WTC11 (cell line): ENCODE measurements around the gene CDH22. TPM values are rescaled to one million over a fixed set of nuclear protein-coding genes. Genes with fewer than 3 reads are reported as not detected.

Experiments
- ATAC-seq: fragments of 200-7000 bp; cut with Tn5 transposase; 2 replicates; pipeline ENCODE4 v1.10.0; 2021; ENCODE audit warnings: mild to moderate bottlenecking, moderate library complexity
- CTCF ChIA-PET: fragments of 300-600 bp; sonication (Branson Sonifier 250); formaldehyde crosslinking; loops from one replicate; lab custom pipeline; 2021; ENCODE audit warnings: antibody characterized with exemption; lab: Charles Lee
- POLR2A ChIA-PET: fragments of 350-600 bp; sonication (Branson Sonifier 250); formaldehyde crosslinking; loops from one replicate; lab custom pipeline; 2021; ENCODE audit warnings: antibody characterized with exemption; lab: Charles Lee
- DNase-seq: peaks from one replicate; pipeline ENCODE4 v3.0.0; 2021; ENCODE audit warnings: low spot score
- H3K27ac Mint-ChIP-seq: 2 replicates; pipeline ENCODE4 v1.8.0; 2021; ENCODE audit warnings: mixed read lengths
- H3K27me3 Mint-ChIP-seq: 2 replicates; pipeline ENCODE4 v1.8.0; 2021; ENCODE audit warnings: low read depth, mild to moderate bottlenecking, moderate library complexity, mixed read lengths
- H3K36me3 Mint-ChIP-seq: 2 replicates; pipeline ENCODE4 v1.8.0; 2021; ENCODE audit warnings: mixed read lengths
- H3K4me1 Mint-ChIP-seq: 2 replicates; pipeline ENCODE4 v1.8.0; 2022; ENCODE audit warnings: mixed read lengths
- H3K4me3 Mint-ChIP-seq: 2 replicates; pipeline ENCODE4 v1.8.0; 2021; ENCODE audit warnings: mild to moderate bottlenecking, moderate library complexity, mixed read lengths
- H3K9me3 Mint-ChIP-seq: 2 replicates; pipeline ENCODE4 v1.8.0; 2021; ENCODE audit warnings: mixed read lengths
- ATF2 ChIP-seq: sonication (generic); formaldehyde crosslinking; IDR thresholded peaks from 2 replicates; pipeline ENCODE4 v1.8.1; 2022; ENCODE audit warnings: low read depth, missing genetic modification reagents, borderline replicate concordance
- CBFB ChIP-seq: sonication (generic); formaldehyde crosslinking; IDR thresholded peaks from 2 replicates; pipeline ENCODE4 v1.8.1; 2022; ENCODE audit warnings: mild to moderate bottlenecking, low read depth, missing genetic modification reagents
- GTF2I ChIP-seq: fragments of 250-450 bp; sonication (Bioruptor Pico); conservative IDR thresholded peaks from 2 replicates; pipeline ENCODE4 v1.4.0; 2021; ENCODE audit warnings: mild to moderate bottlenecking
- IRF2 ChIP-seq: sonication (generic); formaldehyde crosslinking; IDR thresholded peaks from 2 replicates; pipeline ENCODE4 v1.8.0; 2022; ENCODE audit warnings: low read depth, missing genetic modification reagents, borderline replicate concordance
- NR1H2 ChIP-seq: sonication (generic); formaldehyde crosslinking; IDR thresholded peaks from 2 replicates; pipeline ENCODE4 v1.9.0; 2021; ENCODE audit warnings: mild to moderate bottlenecking, moderate library complexity, missing genetic modification reagents
- NR2C2 ChIP-seq: sonication (generic); formaldehyde crosslinking; IDR thresholded peaks from 2 replicates; pipeline ENCODE4 v1.8.0; 2022; ENCODE audit warnings: mild to moderate bottlenecking, missing genetic modification reagents
- NR3C1 ChIP-seq: sonication (generic); formaldehyde crosslinking; conservative IDR thresholded peaks from 2 replicates; pipeline ENCODE4 v1.8.1; 2023; ENCODE audit warnings: low read depth, mild to moderate bottlenecking, missing genetic modification reagents
- PRDM15 ChIP-seq: sonication (generic); formaldehyde crosslinking; IDR thresholded peaks from 2 replicates; pipeline ENCODE4 v1.8.0; 2022; ENCODE audit warnings: missing genetic modification reagents
- PRRX2 ChIP-seq: fragments of 250-450 bp; sonication (Bioruptor Pico); IDR thresholded peaks from 2 replicates; pipeline ENCODE4 v1.8.0; 2021; ENCODE audit warnings: mild to moderate bottlenecking
- TEAD1 ChIP-seq: sonication (generic); formaldehyde crosslinking; IDR thresholded peaks from 2 replicates; pipeline ENCODE4 v1.8.0; 2022; ENCODE audit warnings: mild to moderate bottlenecking, missing genetic modification reagents
- TEAD4 ChIP-seq: sonication (generic); formaldehyde crosslinking; IDR thresholded peaks from 2 replicates; pipeline ENCODE4 v1.8.0; 2022; ENCODE audit warnings: mild to moderate bottlenecking, missing genetic modification reagents
- ZMAT4 ChIP-seq: fragments of 250-450 bp; sonication (Bioruptor Pico); IDR thresholded peaks from 2 replicates; pipeline ENCODE4 v1.9.0; 2021; ENCODE audit warnings: mild to moderate bottlenecking
- ZNF317 ChIP-seq: sonication (generic); formaldehyde crosslinking; IDR thresholded peaks from 2 replicates; pipeline ENCODE4 v1.8.1; 2023; ENCODE audit warnings: low read depth, mild to moderate bottlenecking, moderate library complexity, missing genetic modification reagents, borderline replicate concordance
- ZNF416 ChIP-seq: fragments of 250-450 bp; sonication (Bioruptor Pico); IDR thresholded peaks from 2 replicates; pipeline ENCODE4 v1.9.0; 2021; ENCODE audit warnings: mild to moderate bottlenecking, inconsistent platforms
- total RNA-seq: library from RNA; stranded (reverse); gene quantifications from 3 replicates; pipeline ENCODE4 v1.2.3, GENCODE V29; 2021
- TF ChIP-seq, protein P1 (sequence below): fragments of 250-450 bp; sonication (Bioruptor Pico); IDR thresholded peaks from 2 replicates; pipeline ENCODE4 v1.9.0; 2021; ENCODE audit warnings: mild to moderate bottlenecking, borderline replicate concordance
- TF ChIP-seq, protein P2 (sequence below): fragments of 250-450 bp; sonication (Bioruptor Pico); conservative IDR thresholded peaks from 2 replicates; pipeline ENCODE4 v1.9.0; 2021; ENCODE audit warnings: mild to moderate bottlenecking
- TF ChIP-seq, protein P3 (sequence below): sonication (generic); formaldehyde crosslinking; IDR thresholded peaks from 2 replicates; pipeline ENCODE4 v1.8.1; 2022; ENCODE audit warnings: mild to moderate bottlenecking, moderate library complexity, missing genetic modification reagents
- TF ChIP-seq, protein P4 (sequence below): sonication (generic); formaldehyde crosslinking; IDR thresholded peaks from 2 replicates; pipeline ENCODE4 v1.8.1; 2023; ENCODE audit warnings: mild to moderate bottlenecking, missing genetic modification reagents

The CDH22 gene
- total RNA-seq, 1 experiment from 2014 or later: 0.13 TPM

DNA sequence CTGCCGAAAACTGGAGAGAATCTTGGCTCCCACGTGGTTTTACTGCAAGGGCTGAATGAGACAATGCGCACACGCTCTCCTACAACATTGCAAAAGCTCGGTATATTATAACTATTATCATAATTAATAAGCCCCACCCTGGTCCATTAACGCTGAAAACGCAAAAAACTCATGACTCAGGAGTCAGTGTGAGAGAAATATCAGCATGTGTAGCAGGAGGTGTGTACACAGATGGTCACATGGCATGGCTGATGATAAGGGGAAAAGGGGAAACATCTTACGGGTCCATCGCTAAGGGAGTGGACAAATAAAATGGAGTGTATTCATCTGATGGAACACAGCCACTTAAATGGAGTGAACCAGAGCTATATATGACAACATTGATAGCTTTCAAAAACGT is 29.2 kb downstream of the CDH22 start:
- ATAC-seq: no peak
- H3K27ac Mint-ChIP-seq: no peak overlapping the region
- TF ChIP-seq PRDM15 (CRISPR knock-in tag) (no peak), IRF2 (no peak), ZNF416 (CRISPR knock-in tag) (no peak), TEAD4 (CRISPR knock-in tag) (no peak), GTF2I (CRISPR knock-in tag) (no peak), ATF2 (CRISPR knock-in tag) (no peak), CBFB (no peak), ZMAT4 (CRISPR knock-in tag) (no peak), NR3C1 (CRISPR knock-in tag) (no peak), TEAD1 (CRISPR knock-in tag) (no peak), PRRX2 (no peak), NR2C2 (no peak), NR1H2 (CRISPR knock-in tag) (no peak), ZNF317 (CRISPR knock-in tag) (no peak)
- TF ChIP-seq, protein P1, sequence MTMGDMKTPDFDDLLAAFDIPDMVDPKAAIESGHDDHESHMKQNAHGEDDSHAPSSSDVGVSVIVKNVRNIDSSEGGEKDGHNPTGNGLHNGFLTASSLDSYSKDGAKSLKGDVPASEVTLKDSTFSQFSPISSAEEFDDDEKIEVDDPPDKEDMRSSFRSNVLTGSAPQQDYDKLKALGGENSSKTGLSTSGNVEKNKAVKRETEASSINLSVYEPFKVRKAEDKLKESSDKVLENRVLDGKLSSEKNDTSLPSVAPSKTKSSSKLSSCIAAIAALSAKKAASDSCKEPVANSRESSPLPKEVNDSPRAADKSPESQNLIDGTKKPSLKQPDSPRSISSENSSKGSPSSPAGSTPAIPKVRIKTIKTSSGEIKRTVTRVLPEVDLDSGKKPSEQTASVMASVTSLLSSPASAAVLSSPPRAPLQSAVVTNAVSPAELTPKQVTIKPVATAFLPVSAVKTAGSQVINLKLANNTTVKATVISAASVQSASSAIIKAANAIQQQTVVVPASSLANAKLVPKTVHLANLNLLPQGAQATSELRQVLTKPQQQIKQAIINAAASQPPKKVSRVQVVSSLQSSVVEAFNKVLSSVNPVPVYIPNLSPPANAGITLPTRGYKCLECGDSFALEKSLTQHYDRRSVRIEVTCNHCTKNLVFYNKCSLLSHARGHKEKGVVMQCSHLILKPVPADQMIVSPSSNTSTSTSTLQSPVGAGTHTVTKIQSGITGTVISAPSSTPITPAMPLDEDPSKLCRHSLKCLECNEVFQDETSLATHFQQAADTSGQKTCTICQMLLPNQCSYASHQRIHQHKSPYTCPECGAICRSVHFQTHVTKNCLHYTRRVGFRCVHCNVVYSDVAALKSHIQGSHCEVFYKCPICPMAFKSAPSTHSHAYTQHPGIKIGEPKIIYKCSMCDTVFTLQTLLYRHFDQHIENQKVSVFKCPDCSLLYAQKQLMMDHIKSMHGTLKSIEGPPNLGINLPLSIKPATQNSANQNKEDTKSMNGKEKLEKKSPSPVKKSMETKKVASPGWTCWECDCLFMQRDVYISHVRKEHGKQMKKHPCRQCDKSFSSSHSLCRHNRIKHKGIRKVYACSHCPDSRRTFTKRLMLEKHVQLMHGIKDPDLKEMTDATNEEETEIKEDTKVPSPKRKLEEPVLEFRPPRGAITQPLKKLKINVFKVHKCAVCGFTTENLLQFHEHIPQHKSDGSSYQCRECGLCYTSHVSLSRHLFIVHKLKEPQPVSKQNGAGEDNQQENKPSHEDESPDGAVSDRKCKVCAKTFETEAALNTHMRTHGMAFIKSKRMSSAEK (CRISPR knock-in tag): no peak
- TF ChIP-seq, protein P2, sequence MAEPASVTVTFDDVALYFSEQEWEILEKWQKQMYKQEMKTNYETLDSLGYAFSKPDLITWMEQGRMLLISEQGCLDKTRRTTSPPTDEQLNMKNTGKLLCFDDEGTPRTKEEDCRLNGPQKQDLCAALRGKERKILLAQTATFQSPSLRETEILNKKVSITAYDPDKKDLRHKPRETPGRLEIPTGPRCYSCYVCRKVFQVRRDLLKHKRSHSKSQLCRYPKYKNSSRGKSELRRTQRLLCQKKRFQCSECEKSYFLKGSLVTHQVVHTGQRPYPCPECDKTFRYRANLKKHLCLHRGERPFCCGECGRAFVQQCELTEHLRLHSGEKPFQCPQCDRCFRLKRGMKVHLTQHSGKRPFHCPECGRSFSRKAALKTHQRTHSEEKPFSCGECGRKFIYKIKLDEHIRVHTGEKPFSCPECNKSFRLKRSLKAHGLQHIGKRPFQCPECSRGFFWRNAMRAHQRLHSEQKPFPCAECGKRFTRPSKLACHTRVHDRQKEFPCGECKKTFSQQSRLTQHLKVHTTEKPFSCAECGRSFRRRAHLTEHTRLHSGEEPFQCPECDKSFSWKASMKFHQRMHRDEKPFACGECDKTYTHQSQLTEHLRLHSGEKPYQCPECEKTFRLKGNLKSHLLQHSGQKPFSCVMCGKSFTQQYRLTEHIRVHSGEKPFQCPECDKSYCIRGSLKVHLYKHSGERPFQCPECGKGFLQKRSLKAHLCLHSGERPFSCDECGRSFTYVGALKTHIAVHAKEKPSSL (CRISPR knock-in tag): no peak
- TF ChIP-seq, protein P3, sequence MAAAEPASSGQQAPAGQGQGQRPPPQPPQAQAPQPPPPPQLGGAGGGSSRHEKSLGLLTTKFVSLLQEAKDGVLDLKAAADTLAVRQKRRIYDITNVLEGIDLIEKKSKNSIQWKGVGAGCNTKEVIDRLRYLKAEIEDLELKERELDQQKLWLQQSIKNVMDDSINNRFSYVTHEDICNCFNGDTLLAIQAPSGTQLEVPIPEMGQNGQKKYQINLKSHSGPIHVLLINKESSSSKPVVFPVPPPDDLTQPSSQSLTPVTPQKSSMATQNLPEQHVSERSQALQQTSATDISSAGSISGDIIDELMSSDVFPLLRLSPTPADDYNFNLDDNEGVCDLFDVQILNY (CRISPR knock-in tag): no peak
- TF ChIP-seq, protein P4, sequence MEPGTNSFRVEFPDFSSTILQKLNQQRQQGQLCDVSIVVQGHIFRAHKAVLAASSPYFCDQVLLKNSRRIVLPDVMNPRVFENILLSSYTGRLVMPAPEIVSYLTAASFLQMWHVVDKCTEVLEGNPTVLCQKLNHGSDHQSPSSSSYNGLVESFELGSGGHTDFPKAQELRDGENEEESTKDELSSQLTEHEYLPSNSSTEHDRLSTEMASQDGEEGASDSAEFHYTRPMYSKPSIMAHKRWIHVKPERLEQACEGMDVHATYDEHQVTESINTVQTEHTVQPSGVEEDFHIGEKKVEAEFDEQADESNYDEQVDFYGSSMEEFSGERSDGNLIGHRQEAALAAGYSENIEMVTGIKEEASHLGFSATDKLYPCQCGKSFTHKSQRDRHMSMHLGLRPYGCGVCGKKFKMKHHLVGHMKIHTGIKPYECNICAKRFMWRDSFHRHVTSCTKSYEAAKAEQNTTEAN (CRISPR knock-in tag): no peak
- TF ChIP-seq, all 79 proteins: peak for 0
- Mint-ChIP-seq H3K4me1 (peaks cover 18% of the 10 kb centered on the region), H3K36me3 (no peaks in the 10 kb centered on the region), H3K9me3 (no peaks in the 10 kb centered on the region), H3K4me3 (no peak overlapping the region), H3K27me3 (no peaks in the 10 kb centered on the region)
- DNase-seq: no peak
- POLR2A ChIA-PET: interaction anchor here (0.6 kb wide), 1 partner anchor 265 kb away, joined by 3 read pairs; no protein-coding TSS in a partner anchor
- CTCF ChIA-PET: interaction anchor here (1.2 kb wide), 1 partner anchor 11 kb away, joined by 3 read pairs; no protein-coding TSS in a partner anchor
